BLaER1 treated with 17β-estradiol and CSF1 and Interleukin-3, amounts not matched to agents 10 nM and 100 nM (cell line): ENCODE data around the gene POP4.

Experiments
- H3K27ac ChIP-seq, 11 experiments: shearing (Covaris generic); formaldehyde crosslinking; 2 replicates each; pipeline ENCODE4 v1.8.1; 2022
- H3K27me3 ChIP-seq, 11 experiments: shearing (Covaris generic); formaldehyde crosslinking; 2 replicates each; pipeline ENCODE4 v1.8.1; 2022
- H3K36me3 ChIP-seq, 11 experiments: shearing (Covaris generic); formaldehyde crosslinking; 2 replicates each; pipeline ENCODE4 v1.8.1; 2022
- H3K4me1 ChIP-seq, 10 experiments: shearing (Covaris generic); formaldehyde crosslinking; 2 replicates each; pipeline ENCODE4 v1.8.1; 2022
- H3K4me2 ChIP-seq, 11 experiments: shearing (Covaris generic); formaldehyde crosslinking; 2 replicates each; pipeline ENCODE4 v1.8.1; 2022
- H3K4me3 ChIP-seq, 10 experiments: shearing (Covaris generic); formaldehyde crosslinking; 2 replicates each; pipeline ENCODE4 v1.8.1; 2022
- H3K9ac ChIP-seq, 11 experiments: shearing (Covaris generic); formaldehyde crosslinking; 2 replicates each; pipeline ENCODE4 v1.8.1; 2022
- H3K9me3 ChIP-seq, 11 experiments: shearing (Covaris generic); formaldehyde crosslinking; replicated peaks in 1 of 11; 2 replicates each; pipeline ENCODE4 v1.8.1; 2022
- H4K20me1 ChIP-seq, 11 experiments: shearing (Covaris generic); formaldehyde crosslinking; 2 replicates each; pipeline ENCODE4 v1.8.1; 2022
- Cebpa-rat ChIP-seq, 11 experiments: shearing (Covaris generic); IDR thresholded peaks; 2 replicates each; pipeline ENCODE4 v1.8.1; 2022

Gene POP4

DNA sequence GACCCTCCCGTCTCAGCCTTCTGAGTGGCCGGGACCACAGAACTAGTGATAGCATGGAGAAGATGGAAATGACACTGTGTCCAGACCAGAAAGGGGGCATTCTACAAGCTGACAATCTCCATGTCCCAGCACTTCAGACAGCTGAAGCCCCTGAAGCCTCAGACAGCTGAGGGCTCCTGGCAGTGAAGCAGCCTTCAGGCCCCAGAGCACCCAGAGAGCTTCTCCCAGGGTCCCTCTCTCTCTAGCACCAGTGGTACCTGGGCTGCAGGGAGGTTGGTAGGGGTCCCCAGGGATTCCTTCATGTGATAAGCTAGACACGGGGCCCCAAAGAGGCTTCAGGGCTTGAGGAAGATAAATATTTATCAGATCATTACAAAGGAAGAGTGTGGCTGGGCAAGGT is 7.6 kb upstream of the POP4 start:
- H3K4me3 ChIP-seq: no peak overlapping the region

DNA sequence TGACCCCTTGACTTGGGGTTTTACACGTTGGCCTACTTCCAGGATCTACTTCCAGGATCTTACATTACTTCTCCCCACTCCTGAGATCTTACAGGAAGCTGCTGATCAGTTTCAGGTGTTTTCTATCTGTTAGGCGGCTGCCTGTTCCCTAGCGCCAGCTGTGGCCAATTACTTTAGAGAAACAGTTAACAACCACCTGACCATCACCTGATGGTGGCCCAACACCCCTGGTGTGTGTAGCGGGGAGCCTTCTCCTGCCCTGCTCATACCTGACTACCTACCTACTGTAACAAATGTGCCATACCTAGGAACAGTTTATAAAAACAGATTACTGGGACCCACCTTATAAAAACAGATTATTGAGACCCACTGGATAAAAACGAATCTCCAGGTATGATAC is 2.8 kb upstream of the POP4 start:
- Histone ChIP-seq H3K36me3 (peaks cover 0 to 2% (median under 1%) of the 10 kb centered on the region in 11 experiments; a peak in 12 of 22 replicates), H3K4me3 (no peak overlapping the region), H3K9me3 (no peaks in the 10 kb centered on the region), H3K27me3 (no peaks in the 10 kb centered on the region; a peak in 1 of 22 replicates), H3K9ac (no peak overlapping the region), H4K20me1 (no peaks in the 10 kb centered on the region), H3K4me2 (no peak overlapping the region), H3K4me1 (peaks cover 14 to 19% (median 15%) of the 10 kb centered on the region in 10 experiments), H3K27ac (no peak overlapping the region)
- no peak for TF ChIP-seq Cebpa-rat (IDR thresholded peaks at IDR 0.05)

More for the DNA sequence above, 7.6 kb upstream of the POP4 start:
- TF ChIP-seq Cebpa-rat (IDR thresholded peaks at IDR 0.05): no peak
- no peaks in the 10 kb centered on the region; a peak in 1 of 22 replicates for H3K27me3 ChIP-seq
- no peaks in the 10 kb centered on the region for H4K20me1 ChIP-seq
- H3K36me3 ChIP-seq: no peaks in the 10 kb centered on the region
- H3K27ac ChIP-seq: no peak overlapping the region
- no peaks in the 10 kb centered on the region for H3K4me1 ChIP-seq
- no peaks in the 10 kb centered on the region for H3K9me3 ChIP-seq
- H3K4me2 ChIP-seq: no peak overlapping the region
- H3K9ac ChIP-seq: no peak overlapping the region

DNA sequence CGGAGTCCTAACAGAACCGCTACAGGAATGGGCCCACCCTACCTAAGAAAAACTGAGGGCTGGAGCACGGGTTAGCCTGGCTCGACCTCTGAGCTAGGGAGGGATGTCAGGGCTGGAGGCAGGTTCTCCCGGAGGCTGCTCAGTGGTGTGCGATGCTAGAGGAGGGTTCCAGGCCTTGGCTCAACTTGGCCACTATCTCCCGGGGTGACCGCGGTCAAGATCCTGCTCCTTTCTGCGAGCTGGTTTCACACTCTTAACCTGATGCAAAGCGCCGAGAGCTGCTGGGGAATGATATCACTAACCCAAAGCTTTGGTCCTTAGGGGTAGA is 301 bp downstream of the POP4 start:
- H4K20me1 ChIP-seq: peaks cover 0 to 6% (median 0%) of the 10 kb centered on the region in 11 experiments; a peak in 4 of 22 replicates

DNA sequence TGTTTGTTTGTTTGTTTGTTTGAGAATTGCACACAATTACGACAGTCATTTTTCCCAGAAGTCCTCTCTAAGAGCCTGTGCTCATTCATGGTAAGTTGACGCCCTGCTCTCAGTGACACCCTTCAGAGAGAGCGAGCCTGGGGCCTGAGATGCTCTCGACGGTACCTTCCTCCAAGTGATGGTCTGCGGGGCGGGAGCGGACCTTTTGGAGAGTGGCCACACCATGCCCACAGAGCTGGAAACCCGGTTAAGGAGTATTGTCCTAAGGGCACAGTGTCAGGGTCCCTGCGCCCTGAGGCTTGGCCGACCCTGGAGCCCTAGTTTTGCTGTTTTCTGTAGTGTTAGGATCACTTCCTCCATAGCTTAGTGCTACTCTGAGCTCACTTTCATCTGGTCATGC is 3.6 kb downstream of the POP4 start:
- H3K9me3 ChIP-seq: no peaks in the 10 kb centered on the region
- peaks cover 0 to 18% (median 0%) of the 10 kb centered on the region in 11 experiments; a peak in 5 of 22 replicates for H4K20me1 ChIP-seq
- no peak overlapping the region for H3K4me3 ChIP-seq
- H3K4me1 ChIP-seq: peaks cover 26 to 51% (median 46%) of the 10 kb centered on the region in 10 experiments
- H3K4me2 ChIP-seq: peak overlapping the region in 4 of 11 experiments; percentile 29 to 70 (median 44); a peak in 9 of 22 replicates
- peak overlapping the region in 3 of 11 experiments; percentile 21 to 64 (median 37); a peak in 4 of 22 replicates for H3K9ac ChIP-seq
- TF ChIP-seq Cebpa-rat (IDR thresholded peaks at IDR 0.05): no peak
- peaks cover 44 to 61% (median 55%) of the 10 kb centered on the region in 11 experiments for H3K36me3 ChIP-seq
- no peaks in the 10 kb centered on the region for H3K27me3 ChIP-seq
- H3K27ac ChIP-seq: peak overlapping the region in 4 of 11 experiments; percentile 2 to 44 (median 11); a peak in 6 of 22 replicates

More for the DNA sequence above, 301 bp downstream of the POP4 start:
- H3K9ac ChIP-seq: peak overlapping the region; percentile 88 to 95 (median 92)
- H3K36me3 ChIP-seq: peaks cover 11 to 28% (median 22%) of the 10 kb centered on the region in 11 experiments
- no peaks in the 10 kb centered on the region for H3K27me3 ChIP-seq
- TF ChIP-seq Cebpa-rat (IDR thresholded peaks at IDR 0.05): no peak
- no peaks in the 10 kb centered on the region for H3K9me3 ChIP-seq
- H3K4me2 ChIP-seq: peak overlapping the region; percentile 81 to 95 (median 86)
- H3K4me1 ChIP-seq: peaks cover 26 to 38% (median 33%) of the 10 kb centered on the region in 10 experiments
- H3K27ac ChIP-seq: peak overlapping the region; percentile 90 to 96 (median 94)
- H3K4me3 ChIP-seq: peak overlapping the region; percentile 76 to 96 (median 84)

DNA sequence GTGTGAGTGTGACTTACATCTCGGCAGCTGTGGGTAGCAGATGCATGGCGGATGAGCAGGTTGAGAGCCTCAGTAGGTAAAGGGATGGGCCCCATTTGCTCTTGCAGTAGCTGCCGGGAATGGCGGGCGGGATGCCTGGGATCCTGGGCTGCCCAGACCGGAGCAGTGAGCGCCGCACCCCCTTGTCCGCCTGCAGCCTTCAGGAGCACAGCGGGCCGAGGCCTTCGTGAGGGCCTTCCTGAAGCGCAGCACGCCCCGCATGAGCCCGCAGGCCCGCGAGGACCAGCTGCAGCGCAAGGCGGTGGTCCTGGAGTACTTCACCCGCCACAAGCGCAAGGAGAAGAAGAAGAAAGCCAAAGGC is 4.1 kb downstream of the POP4 start:
- H3K27me3 ChIP-seq: no peaks in the 10 kb centered on the region
- peaks cover 0 to 18% (median 0%) of the 10 kb centered on the region in 11 experiments; a peak in 5 of 22 replicates for H4K20me1 ChIP-seq
- H3K9ac ChIP-seq: peak overlapping the region in 3 of 11 experiments; percentile 21 to 64 (median 37); a peak in 4 of 22 replicates
- no peak for TF ChIP-seq Cebpa-rat (IDR thresholded peaks at IDR 0.05)
- no peaks in the 10 kb centered on the region for H3K9me3 ChIP-seq
- peak overlapping the region in 7 of 11 experiments; percentile 2 to 77 (median 12); a peak in 7 of 22 replicates for H3K27ac ChIP-seq
- H3K4me3 ChIP-seq: no peak overlapping the region
- peak overlapping the region; percentile 5 to 70 (median 40); a peak in 17 of 22 replicates for H3K4me2 ChIP-seq
- H3K36me3 ChIP-seq: peaks cover 49 to 66% (median 60%) of the 10 kb centered on the region in 11 experiments
- peaks cover 22 to 52% (median 46%) of the 10 kb centered on the region in 10 experiments for H3K4me1 ChIP-seq

DNA sequence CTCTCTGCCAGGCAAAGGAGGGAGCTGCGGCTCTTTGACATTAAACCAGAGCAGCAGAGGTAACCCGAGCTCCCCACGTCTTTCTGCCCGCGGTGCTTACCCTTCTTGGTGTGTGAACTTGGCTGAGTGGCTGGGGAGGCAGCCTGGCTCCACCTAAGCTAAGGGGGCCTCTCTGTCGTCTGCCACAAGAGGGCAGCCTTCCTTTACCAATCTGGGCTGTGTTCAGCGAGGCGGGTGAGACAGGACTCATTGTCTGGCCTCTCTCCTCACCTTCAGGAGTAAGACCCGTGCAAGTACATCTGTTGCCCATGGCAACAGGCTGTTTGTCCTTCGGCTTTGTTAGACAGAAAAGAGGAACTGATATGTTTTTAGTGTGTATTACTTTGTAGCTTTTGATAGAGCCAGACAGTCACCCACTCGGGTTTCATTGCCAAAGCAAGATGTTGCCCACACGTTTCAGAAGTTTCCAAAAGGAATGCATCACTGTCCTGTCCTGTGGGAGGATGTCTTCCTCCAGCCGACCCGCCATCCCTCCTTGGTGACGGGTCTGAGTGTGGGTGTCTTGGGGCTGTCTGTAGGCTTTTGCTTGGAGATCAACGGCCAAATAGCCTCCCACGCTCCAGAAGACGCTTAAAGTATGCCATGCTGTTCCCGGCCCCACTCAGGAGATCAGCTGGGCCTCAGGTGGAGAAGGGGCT is 4.6 kb downstream of the POP4 start:
- Histone ChIP-seq H3K4me1 (peaks cover 20 to 55% (median 49%) of the 10 kb centered on the region in 10 experiments), H3K9ac (peak overlapping the region in 10 of 11 experiments; percentile 8 to 64 (median 44); a peak in 17 of 22 replicates), H3K27me3 (no peaks in the 10 kb centered on the region), H3K4me2 (peak overlapping the region; percentile 33 to 70 (median 52)), H3K27ac (peak overlapping the region in 10 of 11 experiments; percentile 14 to 77 (median 40); a peak in 14 of 22 replicates), H3K36me3 (peaks cover 55 to 71% (median 66%) of the 10 kb centered on the region in 11 experiments), H4K20me1 (peaks cover 0 to 18% (median 0%) of the 10 kb centered on the region in 11 experiments; a peak in 5 of 22 replicates), H3K9me3 (no peaks in the 10 kb centered on the region), H3K4me3 (no peak overlapping the region)
- TF ChIP-seq Cebpa-rat (IDR thresholded peaks at IDR 0.05): no peak

DNA sequence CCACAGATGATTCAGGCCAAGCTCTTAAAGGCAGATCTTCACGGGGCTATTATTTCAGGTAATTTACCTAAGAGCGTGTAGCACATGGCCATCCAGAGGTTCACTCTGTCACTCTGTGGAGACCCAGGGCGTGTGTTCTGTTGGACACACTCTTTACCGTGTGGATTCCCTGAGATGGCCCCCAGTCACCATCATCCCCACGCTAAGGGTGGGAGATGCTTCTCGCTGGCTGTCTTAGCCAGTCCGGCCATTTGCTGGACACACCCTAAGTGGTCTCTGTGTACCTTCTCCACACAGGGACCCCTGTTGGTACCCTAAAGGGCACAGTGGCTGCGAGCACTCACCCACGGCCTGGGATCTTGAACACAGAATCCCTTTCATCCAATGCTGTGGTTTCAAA is 6.0 kb downstream of the POP4 start:
- H3K9me3 ChIP-seq: no peaks in the 10 kb centered on the region
- H4K20me1 ChIP-seq: peaks cover 0 to 28% (median 0%) of the 10 kb centered on the region in 11 experiments; a peak in 6 of 22 replicates
- H3K27ac ChIP-seq: no peak overlapping the region
- peaks cover 62 to 84% (median 78%) of the 10 kb centered on the region in 11 experiments for H3K36me3 ChIP-seq
- H3K27me3 ChIP-seq: no peaks in the 10 kb centered on the region
- TF ChIP-seq Cebpa-rat (IDR thresholded peaks at IDR 0.05): no peak
- 0 out of 22 replicates have a peak overlapping the region, but pooled peaks of 1 of the 11 experiments have one; percentile 6 for H3K9ac ChIP-seq
- no peak overlapping the region for H3K4me3 ChIP-seq
- no peak overlapping the region for H3K4me2 ChIP-seq
- H3K4me1 ChIP-seq: peaks cover 20 to 61% (median 52%) of the 10 kb centered on the region in 10 experiments

DNA sequence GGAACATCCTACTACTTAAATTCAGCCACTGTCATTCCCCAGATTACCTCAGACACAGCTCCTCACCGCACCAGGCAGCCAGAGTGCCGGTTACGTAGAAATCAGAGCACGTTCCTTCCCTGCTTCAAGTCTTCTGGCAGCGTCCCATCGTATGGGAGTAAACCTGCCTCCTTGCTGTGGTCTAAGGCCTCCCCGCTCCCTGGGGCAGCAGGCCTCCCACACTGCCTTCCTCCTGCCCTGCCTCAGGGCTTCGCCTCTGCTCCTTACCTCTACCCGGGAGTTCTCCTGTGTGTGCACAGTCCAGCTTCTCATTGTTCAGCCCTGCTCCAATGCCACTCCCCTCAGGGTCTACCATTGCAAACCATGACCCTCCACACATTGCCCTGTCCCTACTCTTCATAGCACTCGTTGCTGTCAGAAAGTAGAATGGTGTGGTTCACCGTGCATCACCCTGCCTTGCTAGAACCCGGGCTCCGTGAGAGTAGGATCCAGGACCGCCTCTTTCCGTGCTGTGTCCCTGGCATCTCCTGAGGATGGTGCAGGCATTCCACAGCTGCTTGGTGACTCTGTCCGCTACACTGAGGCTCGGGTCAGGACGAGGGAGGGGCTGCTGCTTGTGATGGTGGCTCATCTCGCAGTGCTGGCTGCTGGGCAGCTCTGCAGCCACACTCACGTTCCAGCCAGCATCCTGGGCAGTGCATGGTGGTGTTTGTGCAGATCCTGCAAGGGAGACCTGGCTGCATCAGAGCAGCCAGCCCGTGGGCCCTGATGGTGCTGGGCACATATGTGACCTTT is 6.9 kb downstream of the POP4 start:
- Histone ChIP-seq H3K9me3 (no peaks in the 10 kb centered on the region), H3K4me1 (peaks cover 18 to 66% (median 50%) of the 10 kb centered on the region in 10 experiments), H3K27me3 (no peaks in the 10 kb centered on the region), H3K9ac (peak overlapping the region in 2 of 11 experiments; percentile 1 to 6; a peak in 3 of 22 replicates), H3K27ac (no peak overlapping the region), H3K36me3 (peaks cover 62 to 84% (median 78%) of the 10 kb centered on the region in 11 experiments), H3K4me3 (no peak overlapping the region), H3K4me2 (peak overlapping the region in 1 of 11 experiments; percentile 74; a peak in 2 of 22 replicates), H4K20me1 (peaks cover 0 to 28% (median 0%) of the 10 kb centered on the region in 11 experiments; a peak in 6 of 22 replicates)
- TF ChIP-seq Cebpa-rat (IDR thresholded peaks at IDR 0.05): no peak
